HG02981 (cell line): ENCODE data around the gene TNP2.
"Not testable (repeated sequence)": the region's sequence is repeated elsewhere in the genome, so short reads cannot be mapped to it uniquely, and the experiment has no call there.

Experiments
- ATAC-seq: cut with Tn5 transposase; IDR thresholded peaks from one replicate; pipeline ENCODE4 v1.9.1; 2021; ENCODE audit warnings: mild to moderate bottlenecking, moderate library complexity; ENCODE audit not compliant: unreplicated experiment

Gene TNP2

DNA sequence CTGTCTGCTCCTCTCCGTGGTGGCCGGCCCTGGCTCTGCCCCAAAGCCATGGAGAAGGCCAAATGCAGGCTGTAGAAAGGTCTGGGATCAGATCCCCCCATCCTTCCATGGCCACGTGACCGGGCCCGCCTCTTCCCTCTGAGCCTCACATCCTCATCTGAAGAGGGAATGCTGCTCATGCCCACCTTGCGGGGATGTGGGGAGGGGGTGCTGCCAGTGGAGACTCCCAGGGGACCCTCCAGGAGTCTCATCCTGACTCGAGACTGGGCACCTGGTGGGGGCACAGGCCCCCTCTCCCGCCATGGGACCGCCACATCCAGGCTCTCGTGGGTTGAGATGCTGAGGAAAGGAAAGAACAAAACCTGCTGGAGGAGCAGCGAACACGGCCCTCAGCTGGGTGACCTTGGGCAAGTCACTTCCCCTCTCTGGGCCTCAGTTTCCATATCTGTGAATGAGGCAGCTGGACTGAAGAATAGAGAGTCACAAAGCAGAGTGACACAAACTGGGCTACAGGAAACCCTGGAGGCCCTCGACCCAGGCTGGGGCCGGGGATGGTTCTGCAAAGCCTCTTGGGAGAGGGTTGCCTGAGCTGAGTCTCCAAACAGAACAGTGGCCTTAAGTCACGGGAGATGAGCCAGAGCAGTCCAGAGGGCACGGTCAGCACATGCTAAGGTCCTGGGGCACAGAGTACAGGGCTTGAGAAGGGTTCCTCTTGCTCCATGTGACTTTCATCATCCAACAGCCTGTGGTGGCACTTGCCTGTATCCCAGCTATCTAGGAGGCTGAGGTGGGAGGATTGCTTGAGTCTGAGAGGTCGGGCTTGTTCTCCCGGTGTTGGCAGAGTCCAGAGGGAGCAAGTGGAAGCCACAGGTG lies 43.2 kb downstream of the TNP2 start:
- ATAC-seq, result no peak

DNA sequence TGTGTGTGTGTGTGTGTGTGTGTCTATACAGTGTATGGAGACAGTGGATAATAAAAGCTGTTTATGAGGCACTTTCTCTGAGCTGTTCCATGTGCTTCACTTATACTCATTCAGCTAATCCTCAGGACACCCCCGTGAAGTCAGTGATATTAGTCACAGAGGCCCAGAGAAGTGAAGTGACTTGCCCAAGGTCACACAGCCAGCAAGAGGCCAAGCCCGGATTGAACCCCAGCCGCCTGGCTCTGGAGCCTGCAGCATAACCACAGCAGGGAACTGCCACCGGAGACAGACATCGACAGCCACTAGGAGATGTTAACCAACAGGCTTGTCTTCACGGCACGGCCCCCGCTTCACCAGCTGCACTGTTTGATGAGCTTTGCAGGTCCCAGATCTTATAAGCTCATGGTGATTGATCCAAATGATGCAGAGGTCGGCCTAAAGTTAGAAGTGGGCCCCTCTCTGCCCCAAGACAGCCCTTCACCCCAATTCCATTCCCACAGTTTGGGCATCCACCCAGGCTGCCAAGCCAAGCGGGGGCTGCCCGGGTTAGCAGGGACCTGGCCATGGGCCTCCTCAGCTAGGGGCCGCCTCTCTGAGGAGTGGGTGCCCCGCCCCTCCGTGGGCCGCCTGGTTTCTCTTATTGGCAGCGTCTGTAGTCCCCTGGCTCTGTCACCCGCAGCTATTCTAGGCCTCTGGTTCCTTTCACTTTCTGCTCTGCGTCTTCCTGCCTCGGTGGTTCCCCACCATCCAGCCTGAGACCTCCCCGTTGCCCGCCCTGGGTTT lies 44.0 kb downstream of the TNP2 start:
- ATAC-seq, result peak; percentile 82

DNA sequence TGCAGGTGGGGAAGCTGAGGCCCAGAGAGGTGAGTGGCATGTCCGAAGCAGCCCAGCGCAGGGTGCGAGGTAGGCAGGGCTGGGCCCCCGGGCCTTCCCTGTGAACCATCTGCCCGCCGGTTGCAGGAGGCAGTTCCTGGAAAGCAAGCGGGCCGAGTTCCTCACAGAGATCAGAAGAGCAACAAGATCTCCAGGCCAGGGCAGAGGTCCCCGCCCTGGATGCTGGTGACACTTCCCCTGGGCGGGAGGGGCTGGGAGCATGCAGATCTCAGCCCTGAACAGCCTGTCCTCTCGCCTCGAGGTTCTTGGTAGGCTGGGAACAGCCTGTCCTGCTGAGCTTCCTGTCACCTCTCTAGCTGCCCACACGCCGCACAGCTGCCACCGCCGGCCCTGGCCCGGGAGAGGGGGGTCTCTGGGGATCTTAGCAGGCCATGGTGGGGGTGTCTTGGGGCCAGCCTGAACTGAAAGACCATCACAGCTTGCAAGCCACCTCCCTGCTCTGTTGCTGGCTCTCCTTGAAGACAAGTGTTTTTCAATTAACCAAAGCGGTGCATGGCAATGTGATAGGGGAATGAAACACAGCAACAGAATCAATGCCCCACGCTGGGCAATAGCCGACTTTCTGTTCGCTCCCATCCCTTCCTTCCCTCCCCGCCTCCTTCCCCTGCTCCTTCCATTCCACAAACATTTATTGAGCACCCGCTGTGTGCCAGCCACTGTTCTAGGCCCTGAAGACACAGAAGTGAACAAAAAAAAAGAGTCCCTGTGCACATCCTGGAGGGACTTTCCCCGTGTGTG lies 44.8 kb downstream of the TNP2 start:
- peak; percentile 40 for ATAC-seq

DNA sequence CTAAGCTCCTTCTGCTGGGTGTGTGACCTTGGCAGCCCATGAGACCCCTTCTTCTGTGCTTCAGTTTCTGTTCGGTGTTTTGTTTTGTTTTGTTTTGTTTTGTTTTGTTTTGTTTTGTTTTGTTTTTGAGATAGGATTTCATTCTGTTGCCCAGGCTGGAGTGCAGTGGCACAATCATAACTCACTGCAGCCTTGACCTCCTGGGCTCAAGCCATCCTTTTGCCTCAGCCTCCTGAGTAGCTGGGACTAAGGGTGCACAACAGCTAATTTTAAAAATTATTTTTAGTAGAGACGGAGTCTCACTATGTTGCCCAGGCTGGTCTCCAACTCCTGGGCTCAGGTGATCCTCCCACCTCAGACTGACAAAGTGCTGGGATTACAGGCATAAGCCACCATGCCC lies 48.6 kb downstream of the TNP2 start:
- not testable (repeated sequence) for ATAC-seq

DNA sequence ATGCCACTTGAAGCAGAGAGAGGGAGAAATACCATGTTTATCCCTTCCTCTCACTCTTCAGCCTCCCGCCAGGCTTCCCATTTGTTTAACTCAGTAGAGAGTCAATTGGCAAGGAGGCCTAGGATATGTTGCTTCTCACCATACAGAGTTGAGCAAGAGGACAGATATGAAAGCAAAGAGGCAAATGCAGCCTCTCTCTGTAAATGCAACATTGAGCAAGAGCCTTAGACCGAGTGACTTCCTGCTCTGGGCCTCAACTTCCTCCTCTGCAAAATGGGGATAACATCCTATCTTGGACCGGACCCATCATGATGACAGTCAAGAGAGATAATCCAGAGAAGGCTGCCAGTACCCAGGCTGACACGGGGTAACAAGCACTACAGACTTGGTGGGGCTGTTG lies 49.9 kb downstream of the TNP2 start:
- ATAC-seq, result no peak

DNA sequence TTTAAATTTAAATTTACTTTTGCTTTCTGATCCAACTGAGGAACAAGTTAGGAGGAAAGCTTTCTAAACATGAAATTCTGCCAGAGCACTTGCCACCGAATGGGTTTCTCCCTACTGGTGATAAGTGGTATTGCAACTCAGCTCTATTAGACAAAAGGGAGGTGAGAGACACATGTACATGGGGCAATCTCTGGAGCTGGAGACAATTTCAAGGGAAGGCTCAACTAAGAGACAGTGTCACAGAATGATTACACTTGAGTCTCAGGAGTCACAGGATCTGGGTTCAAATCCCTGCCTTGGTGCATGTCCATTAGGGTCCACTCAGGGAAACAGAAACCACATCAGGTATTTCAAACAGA lies 50.5 kb downstream of the TNP2 start:
- no peak for ATAC-seq
